Mesenchymal stem cell (in vitro differentiated cells and primary cell): ENCODE data around the gene PBX2.

ENCODE experiments used
- DNase-seq: peaks from one replicate; pipeline ENCODE4 v3.0.0-alpha.2; 2013
- H2AFZ ChIP-seq: one replicate; pipeline ENCODE4 v1.6.1; 2013; ENCODE audit warnings: low read depth, mild to moderate bottlenecking, control low read depth, inconsistent platforms, low read length, moderate library complexity
- H2AK5ac ChIP-seq: 2 replicates; pipeline ENCODE4 v1.6.1; 2013; ENCODE audit warnings: low read length, moderate library complexity, mild to moderate bottlenecking, inconsistent platforms; ENCODE audit not compliant: severe bottlenecking
- H2BK120ac ChIP-seq: one replicate; pipeline ENCODE4 v1.6.1; 2013; ENCODE audit warnings: low read depth, mild to moderate bottlenecking, inconsistent platforms, low read length, moderate library complexity
- H2BK12ac ChIP-seq, 2 experiments: one replicate each; pipeline ENCODE4 v1.6.1; 2013; ENCODE audit warnings: inconsistent platforms in 2 of 2, low read length in 2 of 2, mild to moderate bottlenecking in 2 of 2, moderate library complexity in 2 of 2, control low read depth in 1 of 2
- H2BK15ac ChIP-seq: one replicate; pipeline ENCODE4 v1.6.1; 2013; ENCODE audit warnings: mild to moderate bottlenecking, low read depth, inconsistent platforms; ENCODE audit not compliant: poor library complexity, severe bottlenecking
- H2BK5ac ChIP-seq: 2 replicates; pipeline ENCODE4 v1.6.1; 2013; ENCODE audit warnings: low read depth, mild to moderate bottlenecking, low read length, control low read depth, inconsistent platforms; ENCODE audit not compliant: poor library complexity, severe bottlenecking
- H3K14ac ChIP-seq, 2 experiments: one replicate each; pipeline ENCODE4 v1.6.1; 2013; ENCODE audit warnings: inconsistent platforms in 2 of 2, low read length in 2 of 2, control low read depth in 1 of 2, mild to moderate bottlenecking in 1 of 2, moderate library complexity in 1 of 2
- H3K18ac ChIP-seq, 2 experiments: one replicate each; pipeline ENCODE4 v1.6.1; 2013; ENCODE audit warnings: inconsistent platforms in 2 of 2, low read length in 2 of 2, control low read depth in 1 of 2, low read depth in 1 of 2, mild to moderate bottlenecking in 1 of 2
- H3K23ac ChIP-seq, 2 experiments: one replicate each; pipeline ENCODE4 v1.6.1; 2013; ENCODE audit warnings: inconsistent platforms in 2 of 2, low read length in 2 of 2, mild to moderate bottlenecking in 2 of 2, moderate library complexity in 2 of 2, control low read depth in 1 of 2
- H3K27ac ChIP-seq: 2 replicates; pipeline ENCODE4 v1.5.1; 2013; ENCODE audit warnings: mild to moderate bottlenecking, moderate library complexity, low read length, control low read depth, inconsistent platforms; ENCODE audit not compliant: poor library complexity, severe bottlenecking
- H3K27me3 ChIP-seq, 2 experiments: 2 replicates each; pipeline versions ENCODE4 v1.6.1 to v1.7.0; 2013; ENCODE audit warnings: low read length in 2 of 2, mild to moderate bottlenecking in 2 of 2, moderate library complexity in 2 of 2, control low read depth in 1 of 2, inconsistent platforms in 1 of 2; ENCODE audit not compliant: control insufficient read depth in 1 of 2, insufficient read depth in 1 of 2
- H3K36me3 ChIP-seq, 2 experiments: 2 replicates each; pipeline versions ENCODE4 v1.6.1 to v1.7.0; 2013; ENCODE audit warnings: low read length in 2 of 2, control low read depth in 1 of 2, inconsistent platforms in 1 of 2, low read depth in 1 of 2, mild to moderate bottlenecking in 1 of 2; ENCODE audit not compliant: insufficient read depth in 2 of 2, control insufficient read depth in 1 of 2
- H3K4ac ChIP-seq, 2 experiments: one replicate each; pipeline ENCODE4 v1.6.1; 2013; ENCODE audit warnings: inconsistent platforms in 2 of 2, low read length in 2 of 2, mild to moderate bottlenecking in 2 of 2, moderate library complexity in 2 of 2, control low read depth in 1 of 2, low read depth in 1 of 2
- H3K4me1 ChIP-seq: 2 replicates; pipeline ENCODE4 v1.6.1; 2013; ENCODE audit warnings: low read depth, low read length, control low read depth; ENCODE audit not compliant: control insufficient read depth, insufficient read depth
- H3K4me2 ChIP-seq: 2 replicates; pipeline ENCODE4 v1.6.1; 2013; ENCODE audit warnings: low read length, mild to moderate bottlenecking, inconsistent platforms; ENCODE audit not compliant: poor library complexity, severe bottlenecking
- H3K4me3 ChIP-seq, 2 experiments: 2 replicates each; pipeline versions ENCODE4 v1.5.1 to v1.7.0; 2013; ENCODE audit warnings: low read length in 2 of 2, mild to moderate bottlenecking in 2 of 2, control low read depth in 1 of 2, low read depth in 1 of 2; ENCODE audit not compliant: insufficient read depth in 1 of 2
- H3K79me1 ChIP-seq: replicated peaks from 2 replicates; pipeline ENCODE4 v1.6.1; 2013; ENCODE audit warnings: mild to moderate bottlenecking, control low read depth, low read length, inconsistent platforms; ENCODE audit not compliant: poor library complexity, severe bottlenecking
- H3K9ac ChIP-seq: 2 replicates; pipeline ENCODE4 v1.7.0; 2013; ENCODE audit warnings: mild to moderate bottlenecking, low read length, moderate library complexity
- H3K9me3 ChIP-seq: 2 replicates; pipeline ENCODE4 v1.7.0; 2013; ENCODE audit warnings: mild to moderate bottlenecking, low read length; ENCODE audit not compliant: control insufficient read depth
- H4K8ac ChIP-seq: one replicate; pipeline ENCODE4 v1.6.1; 2013; ENCODE audit warnings: inconsistent platforms, mild to moderate bottlenecking, low read length, moderate library complexity
- H4K91ac ChIP-seq: one replicate; pipeline ENCODE4 v1.6.1; 2013; ENCODE audit warnings: mild to moderate bottlenecking, low read length, inconsistent platforms
- WGBS: methylation state at CpG from one replicate; pipeline ENCODE4 v1.1.7; 2013; ENCODE audit warnings: mixed read lengths; 5-methylcytosine and 5-hydroxymethylcytosine counted together

The PBX2 gene

GRCh38 chr6:32191696-32192607, 1.9 kb upstream of the PBX2 start:
- Histone ChIP-seq H4K8ac (peak overlapping the region; percentile 100), H2BK15ac (peak overlapping the region; percentile 88), H2AK5ac (peak overlapping the region; percentile 92), H3K4me3 (no peak overlapping the region), H3K14ac (peak overlapping the region in 1 of 2 experiments; percentile 86), H2BK120ac (peak overlapping the region; percentile 99), H4K91ac (peak overlapping the region; percentile 97), H3K9me3 (no peaks in the 10 kb centered on the region), H2AFZ (peak overlapping the region; percentile 36), H3K27me3 (no peaks in the 10 kb centered on the region), H3K79me1 (peaks cover 14% of the 10 kb centered on the region), H3K18ac (peak overlapping the region; percentile 85 to 96), H3K23ac (peak overlapping the region in 1 of 2 experiments; percentile 9), H3K27ac (no peak overlapping the region), H3K4me1 (peaks cover 43% of the 10 kb centered on the region), H2BK12ac (peak overlapping the region; percentile 97 to 98), H3K9ac (no peak overlapping the region), H3K4ac (peak overlapping the region; percentile 90 to 98), H3K4me2 (no peak overlapping the region), H2BK5ac (no peak overlapping the region), H3K36me3 (peaks cover 12 to 18% of the 10 kb centered on the region in 2 experiments)
- DNase-seq: no peak
- WGBS: 93% methylated on average over 12 of the region's 15 CpGs

- Histone ChIP-seq H2AFZ (no peak overlapping the region), H3K4me2 (peak overlapping the region; percentile 83), H2BK120ac (peak overlapping the region; percentile 99), H3K36me3 (peaks cover 20 to 26% of the 10 kb centered on the region in 2 experiments), H3K4me3 (peak overlapping the region in 1 of 2 experiments; percentile 85), H3K23ac (peak overlapping the region in 1 of 2 experiments; percentile 3), H3K27ac (peak overlapping the region; percentile 79), H4K8ac (peak overlapping the region; percentile 100), H3K14ac (no peak overlapping the region), H3K27me3 (no peaks in the 10 kb centered on the region), H3K18ac (peak overlapping the region; percentile 13 to 14), H2BK15ac (peak overlapping the region; percentile 88), H3K4ac (peak overlapping the region; percentile 81 to 93), H4K91ac (peak overlapping the region; percentile 97), H3K79me1 (peaks cover 14% of the 10 kb centered on the region), H3K4me1 (peaks cover 36% of the 10 kb centered on the region), H2BK12ac (peak overlapping the region; percentile 97 to 98), H3K9ac (peak overlapping the region; percentile 95), H2AK5ac (peak overlapping the region; percentile 1), H3K9me3 (no peaks in the 10 kb centered on the region), H2BK5ac (no peak overlapping the region)
- peak; percentile 11 for DNase-seq
- 91% methylated on average over 6 of the region's 8 CpGs for WGBS
Observed at GRCh38 chr6:32190911-32191677, 1.1 kb upstream of the PBX2 start.

- Histone ChIP-seq H3K4me1 (peaks cover 37% of the 10 kb centered on the region), H3K4me3 (peak overlapping the region; percentile 66 to 94), H3K18ac (peak overlapping the region; percentile 81 to 84), H3K9ac (peak overlapping the region; percentile 94), H3K36me3 (peaks cover 24 to 27% of the 10 kb centered on the region in 2 experiments), H2AK5ac (no peak overlapping the region), H2BK12ac (no peak overlapping the region), H3K14ac (peak overlapping the region; percentile 84 to 87), H3K27me3 (no peaks in the 10 kb centered on the region), H2BK120ac (peak overlapping the region; percentile 99), H3K79me1 (peaks cover 14% of the 10 kb centered on the region), H4K91ac (no peak overlapping the region), H3K23ac (no peak overlapping the region), H3K4me2 (peak overlapping the region; percentile 81), H4K8ac (peak overlapping the region; percentile 48), H2BK15ac (peak overlapping the region; percentile 96), H3K9me3 (no peaks in the 10 kb centered on the region), H2BK5ac (no peak overlapping the region), H3K4ac (peak overlapping the region; percentile 77 to 87), H2AFZ (no peak overlapping the region), H3K27ac (peak overlapping the region; percentile 55)
- WGBS: 2% methylated on average over 7 of the region's 23 CpGs
- DNase-seq: no peak
Observed at GRCh38 chr6:32189742-32190053, 304 bp downstream of the PBX2 start.
